ENCODE data around the gene ISY1. TPM values are rescaled to one million over a fixed set of nuclear protein-coding genes. Genes with fewer than 3 reads are reported as not detected.

ISY1 gene
- 10 to 100 TPM in 1 of 5 donors, 1 to 10 TPM in 4; 5.4 to 24.4 (median 7.0) TPM for total RNA-seq
- 10 to 100 TPM; 17.8 to 31.5 (median 19.5) TPM for polyA plus RNA-seq
- long read RNA-seq, donor 1, partial matches to known transcripts = 0 of 3 reads
- long read RNA-seq, donor 1, other reads (novel, unspliced or antisense) = 0 of 3 reads
- long read RNA-seq, donor 2, transcript ISY1-203 (11 exons, 3,842 nt) = major isoform, 7 of 7 reads
- long read RNA-seq, donor 2, partial matches to known transcripts = 0 of 7 reads
- long read RNA-seq, donor 2, other reads (novel, unspliced or antisense) = 0 of 7 reads
- long read RNA-seq, donor 3, transcript ISY1-203 (11 exons, 3,842 nt) = major isoform, 5 of 5 reads
- long read RNA-seq, donor 3, partial matches to known transcripts = 0 of 5 reads
- long read RNA-seq, donor 3, other reads (novel, unspliced or antisense) = 0 of 5 reads
- long read RNA-seq, donor 4, partial matches to known transcripts = 0 of 1 reads
- long read RNA-seq, donor 4, other reads (novel, unspliced or antisense) = 0 of 1 reads
- long read RNA-seq, donor 5, transcript ISY1-203 (11 exons, 3,842 nt) = major isoform, 5 of 42 reads
- long read RNA-seq, donor 5, partial matches to known transcripts = 36 of 42 reads
- long read RNA-seq, donor 5, other reads (novel, unspliced or antisense) = 0 of 42 reads
- long read RNA-seq, donor 6 = 0 reads
- long read RNA-seq, donor 7, transcript ISY1-203 (11 exons, 3,842 nt) = major isoform, 8 of 8 reads
- long read RNA-seq, donor 7, partial matches to known transcripts = 0 of 8 reads
- long read RNA-seq, donor 7, other reads (novel, unspliced or antisense) = 0 of 8 reads
- long read RNA-seq, donor 8, transcript ISY1-203 (11 exons, 3,842 nt) = major isoform, 6 of 9 reads
- long read RNA-seq, donor 8, partial matches to known transcripts = 0 of 9 reads
- long read RNA-seq, donor 8, other reads (novel, unspliced or antisense) = 0 of 9 reads
- long read RNA-seq, donor 9, partial matches to known transcripts = 0 of 2 reads
- long read RNA-seq, donor 9, other reads (novel, unspliced or antisense) = 0 of 2 reads
- long read RNA-seq, donor 10, partial matches to known transcripts = 0 of 1 reads
- long read RNA-seq, donor 10, other reads (novel, unspliced or antisense) = 0 of 1 reads

GRCh38 chr3:129160891-129161859 lies at the start of gene ISY1:
ISY1 (minus strand) TSS chr3:129161063; CDS start chr3:129160975, 88 bp downstream.
- H3K27me3 ChIP-seq = no peaks in the 10 kb centered on the region
- H3K36me3 ChIP-seq = peaks cover 14 to 45% (median 44%) of the 10 kb centered on the region in 4 donors
- peak in 5 of 7 experiments; percentile 42 to 70 (median 62) for TF ChIP-seq CTCF (IDR thresholded peaks at IDR 0.05)
- no peak for TF ChIP-seq EP300 (IDR thresholded peaks at IDR 0.05)
- peak; percentile 55 to 88 (median 87) for TF ChIP-seq POLR2AphosphoS5 (IDR thresholded peaks at IDR 0.05)
- no peak for TF ChIP-seq POLR2A (IDR thresholded peaks at IDR 0.05)
- DNase-seq = peak; percentile 90 to 97
- 0 to 1% (median 0%) methylated on average over 66 to 67 of the region's 67 CpGs for WGBS, 5 donors
- intact Hi-C loops (cut with DNase I; ENCODE audit: low total_unique reads) = no loop called here
- peak within 1 kb of the TSS; percentile 94 to 99 (median 96) for H3K27ac ChIP-seq
- no peaks in the 10 kb centered on the region for H3K9me3 ChIP-seq
- H3K4me1 ChIP-seq = peaks cover 21 to 37% (median 26%) of the 10 kb centered on the region in 4 donors
- H3K4me3 ChIP-seq = peak within 1 kb of the TSS; percentile 80 to 86 (median 80)

GRCh38 chr3:129207479-129207878 lies 46.6 kb upstream of the ISY1 start:
- 35 to 58% (median 47%) methylated on average over 4 of the region's 4 CpGs for WGBS, 5 donors
- no peak for TF ChIP-seq POLR2A (IDR thresholded peaks at IDR 0.05)
- no peak for TF ChIP-seq CTCF (IDR thresholded peaks at IDR 0.05)
- TF ChIP-seq EP300 (IDR thresholded peaks at IDR 0.05) = no peak

DNA sequence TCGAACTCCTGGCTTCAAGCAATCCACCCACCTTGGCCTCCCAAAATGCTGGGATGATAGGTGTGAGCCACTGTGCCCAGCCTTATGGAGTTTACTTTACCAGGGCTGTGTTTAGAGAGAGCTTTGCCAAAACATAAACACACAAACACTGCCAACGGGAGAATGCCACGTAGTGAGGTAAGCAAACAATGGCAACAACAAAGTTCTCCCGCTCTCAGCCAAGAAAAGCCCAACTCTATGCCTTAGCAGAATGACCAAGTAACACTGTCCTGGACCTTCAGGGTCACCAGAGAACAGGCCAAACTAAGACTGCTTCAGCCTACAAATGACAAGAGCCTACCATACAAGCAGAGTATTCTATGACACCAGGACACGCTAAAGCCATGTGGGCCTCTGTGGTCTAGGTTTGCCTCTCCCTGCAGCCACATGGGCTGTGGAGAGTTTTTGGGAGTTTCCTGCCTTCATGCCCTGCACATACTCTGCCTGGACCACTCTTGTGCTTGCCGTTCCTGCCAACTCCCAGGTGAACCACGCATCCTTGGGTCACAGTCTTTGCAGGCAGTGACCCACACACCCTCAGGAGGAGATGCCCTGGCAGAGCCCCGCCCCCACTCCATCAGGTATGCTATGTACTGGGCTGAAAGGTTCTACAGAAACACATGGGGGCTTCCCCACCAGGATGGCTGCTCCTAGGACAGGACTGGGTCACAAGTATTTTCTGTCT lies 44.4 kb upstream of the ISY1 start:
- Histone ChIP-seq H3K27me3 (no peaks in the 10 kb centered on the region), H3K36me3 (no peaks in the 10 kb centered on the region), H3K9me3 (no peaks in the 10 kb centered on the region), H3K4me3 (no peak overlapping the region), H3K27ac (no peak overlapping the region), H3K4me1 (peaks cover 0 to 5% (median 2%) of the 10 kb centered on the region in 4 donors)
- intact Hi-C loops (cut with DNase I; ENCODE audit: low total_unique reads) = no loop called here
- TF ChIP-seq CTCF (IDR thresholded peaks at IDR 0.05) = no peak
- TF ChIP-seq EP300 (IDR thresholded peaks at IDR 0.05) = no peak
- no peak for TF ChIP-seq POLR2AphosphoS5 (IDR thresholded peaks at IDR 0.05)
- no peak for TF ChIP-seq POLR2A (IDR thresholded peaks at IDR 0.05)
- WGBS, 5 donors = 65 to 83% (median 71%) methylated on average over 7 to 8 of the region's 8 CpGs
- DNase-seq = no peak

More at GRCh38 chr3:129207479-129207878, 46.6 kb upstream of the ISY1 start:
- Histone ChIP-seq H3K4me1 (peaks cover 6 to 21% (median 15%) of the 10 kb centered on the region in 4 donors), H3K27ac (peak overlapping the region in 3 of 5 donors; percentile 35 to 61 (median 40)), H3K9me3 (no peaks in the 10 kb centered on the region), H3K27me3 (no peaks in the 10 kb centered on the region), H3K4me3 (no peak overlapping the region), H3K36me3 (no peaks in the 10 kb centered on the region)
- DNase-seq = peak in 1 of 2 donors; percentile 56
- intact Hi-C loops (cut with DNase I; ENCODE audit: low total_unique reads) = no loop called here

Measured in stomach (tissue), 19 donors.